Endothelial cell of umbilical vein (primary cell): ENCODE results near the gene NUDT22.

ENCODE experiments used
- CTCF ChIP-seq, 2 donors: IDR thresholded peaks; 1 replicate in 1 of 2; 2 replicates in 1 of 2; pipeline ENCODE4 v1.5.1; 2011; ENCODE audit warnings: low read length in 2 of 2, mild to moderate bottlenecking in 2 of 2, moderate library complexity in 2 of 2, control low read depth in 1 of 2, inconsistent platforms in 1 of 2, low read depth in 1 of 2; ENCODE audit not compliant: insufficient read depth in 1 of 2; ENCODE audit errors: extremely low read depth in 1 of 2
- EZH2 ChIP-seq: IDR thresholded peaks from 2 replicates; pipeline ENCODE4 v1.6.1; 2012; ENCODE audit warnings: borderline replicate concordance, low read depth, mild to moderate bottlenecking, moderate library complexity, low read length, inconsistent platforms; ENCODE audit not compliant: severe bottlenecking
- FOS ChIP-seq: IDR thresholded peaks from 2 replicates; pipeline ENCODE4 v1.6.1; 2011; ENCODE audit warnings: mild to moderate bottlenecking, low read length, moderate library complexity, borderline replicate concordance; ENCODE audit not compliant: insufficient read depth
- GATA2 ChIP-seq: IDR thresholded peaks from 2 replicates; pipeline ENCODE4 v1.7.0; 2011; ENCODE audit warnings: low read depth, mild to moderate bottlenecking, moderate library complexity, mixed read lengths, low read length; ENCODE audit not compliant: insufficient read length, insufficient read depth
- JUN ChIP-seq: IDR thresholded peaks from 2 replicates; pipeline ENCODE4 v1.6.1; 2011; ENCODE audit warnings: borderline replicate concordance, low read depth; ENCODE audit not compliant: insufficient read length, insufficient read depth
- MYC ChIP-seq: IDR thresholded peaks from one replicate; pipeline ENCODE4 v1.6.1; 2011; ENCODE audit warnings: mild to moderate bottlenecking, low read depth, low read length
- POLR2A ChIP-seq: IDR thresholded peaks from 2 replicates; pipeline ENCODE4 v1.6.1; 2012; ENCODE audit warnings: low read depth, mild to moderate bottlenecking, control low read depth, low read length
- POLR2AphosphoS5 ChIP-seq: IDR thresholded peaks from 2 replicates; pipeline ENCODE4 v1.6.1; 2012; ENCODE audit warnings: low read depth, mild to moderate bottlenecking, control low read depth, low read length, moderate library complexity; ENCODE audit not compliant: insufficient read depth
- TF ChIP-seq, protein P1 (sequence below): IDR thresholded peaks from 2 replicates; pipeline ENCODE4 v1.6.1; 2011; ENCODE audit not compliant: insufficient read depth, insufficient read length

DNA sequence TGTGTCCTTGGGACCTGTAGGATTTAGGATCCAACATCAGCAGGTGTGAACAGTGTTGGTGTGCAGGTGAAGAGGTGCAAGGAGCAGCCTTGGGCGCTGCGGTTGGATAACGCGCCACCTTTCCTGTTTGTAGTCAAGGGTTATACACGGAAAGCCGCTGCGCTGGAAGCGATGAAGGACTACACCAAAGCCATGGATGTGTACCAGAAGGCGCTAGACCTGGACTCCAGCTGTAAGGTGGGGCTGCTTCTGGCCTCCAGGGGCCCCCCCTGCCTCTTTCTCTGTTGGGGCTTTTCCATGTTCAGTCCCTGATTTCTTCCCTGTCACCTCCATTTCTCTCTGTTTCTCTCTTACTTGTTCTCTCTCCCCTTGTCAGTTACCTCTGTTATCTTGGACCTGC lies 23.1 kb upstream of the NUDT22 start:
- TF ChIP-seq, protein P1, sequence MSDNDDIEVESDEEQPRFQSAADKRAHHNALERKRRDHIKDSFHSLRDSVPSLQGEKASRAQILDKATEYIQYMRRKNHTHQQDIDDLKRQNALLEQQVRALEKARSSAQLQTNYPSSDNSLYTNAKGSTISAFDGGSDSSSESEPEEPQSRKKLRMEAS, result no peak
- TF ChIP-seq CTCF (IDR thresholded peaks at IDR 0.05; ENCODE audit: extremely low read depth in 1 of 2, insufficient read depth in 1 of 2, low read depth in 1 of 2, low read length in 2 of 2) (no peak), FOS (no peak), MYC (no peak), POLR2AphosphoS5 (no peak), POLR2A (no peak), JUN (no peak), EZH2 (no peak), GATA2 (no peak)
